Stimulated activated CD8-positive, alpha-beta memory T cell treated with anti-CD3 and anti-CD28 coated beads, Interleukin-4, amount 100 ng/mL, for 24 hours (primary cell): ENCODE measurements around the gene DCLK3.
A peak's percentile ranks its signal among the peaks of the same experiment; 100 is the strongest.

Experiments used
- DNase-seq: peaks from one replicate; pipeline ENCODE4 v3.0.0-alpha.2; 2020; ENCODE audit warnings: low read depth

The DCLK3 gene

GRCh38 chr3:36709826-36710365, 54.5 kb downstream of the DCLK3 start:
- DNase-seq: no peak

GRCh38 chr3:36709281-36709680, 55.1 kb downstream of the DCLK3 start:
- no peak for DNase-seq

GRCh38 chr3:36707623-36708409, 56.5 kb downstream of the DCLK3 start:
- no peak for DNase-seq

GRCh38 chr3:36705015-36705414, 59.3 kb downstream of the DCLK3 start:
- DNase-seq: no peak

- DNase-seq: no peak
Measured at GRCh38 chr3:36704280-36704679, 60.1 kb downstream of the DCLK3 start.

GRCh38 chr3:36701249-36701572, 63.1 kb downstream of the DCLK3 start:
- no peak for DNase-seq

- DNase-seq: peak; percentile 1
Measured at GRCh38 chr3:36700537-36701248, 63.7 kb downstream of the DCLK3 start.

- DNase-seq: no peak
Measured at GRCh38 chr3:36698314-36698713, 66.0 kb downstream of the DCLK3 start.

- DNase-seq: no peak
Measured at GRCh38 chr3:36697229-36698001, 66.9 kb downstream of the DCLK3 start.

- DNase-seq: no peak
Measured at GRCh38 chr3:36696799-36697198, 67.6 kb downstream of the DCLK3 start.

- DNase-seq: no peak
Measured at GRCh38 chr3:36695769-36696137, 68.6 kb downstream of the DCLK3 start.

- DNase-seq: no peak
Measured at GRCh38 chr3:36695113-36695768, 69.1 kb downstream of the DCLK3 start.

GRCh38 chr3:36693670-36694069, 70.7 kb downstream of the DCLK3 start:
- no peak for DNase-seq

- no peak for DNase-seq
Measured at GRCh38 chr3:36689560-36689959, 74.8 kb downstream of the DCLK3 start.

- no peak for DNase-seq
Measured at GRCh38 chr3:36688815-36689214, 75.5 kb downstream of the DCLK3 start.

- no peak for DNase-seq
Measured at GRCh38 chr3:36686516-36686915, 77.8 kb downstream of the DCLK3 start.

GRCh38 chr3:36681867-36682266, 82.5 kb downstream of the DCLK3 start:
- no peak for DNase-seq

- no peak for DNase-seq
Measured at GRCh38 chr3:36680952-36681351, 83.4 kb downstream of the DCLK3 start.

- DNase-seq: no peak
Measured at GRCh38 chr3:36679384-36680200, 84.8 kb downstream of the DCLK3 start.

GRCh38 chr3:36678216-36679013, 85.9 kb downstream of the DCLK3 start:
- no peak for DNase-seq
